ENCODE results near the gene EHHADH.
"Not testable (repeated sequence)": the region's sequence is repeated elsewhere in the genome, so short reads cannot be mapped to it uniquely, and the experiment has no call there.

Gene EHHADH

GRCh38 chr3:185253645-185254410 is at the start of gene EHHADH:
EHHADH (minus strand) TSS chr3:185254049; CDS start chr3:185254022, 27 bp downstream.
- no peak for DNase-seq

GRCh38 chr3:185299918-185300426 is 46.1 kb upstream of the EHHADH start:
- not testable (repeated sequence) for DNase-seq

GRCh38 chr3:185297867-185298266 is 44.0 kb upstream of the EHHADH start:
- no peak for DNase-seq

GRCh38 chr3:185292238-185292637 is 38.4 kb upstream of the EHHADH start:
- no peak for DNase-seq

DNA sequence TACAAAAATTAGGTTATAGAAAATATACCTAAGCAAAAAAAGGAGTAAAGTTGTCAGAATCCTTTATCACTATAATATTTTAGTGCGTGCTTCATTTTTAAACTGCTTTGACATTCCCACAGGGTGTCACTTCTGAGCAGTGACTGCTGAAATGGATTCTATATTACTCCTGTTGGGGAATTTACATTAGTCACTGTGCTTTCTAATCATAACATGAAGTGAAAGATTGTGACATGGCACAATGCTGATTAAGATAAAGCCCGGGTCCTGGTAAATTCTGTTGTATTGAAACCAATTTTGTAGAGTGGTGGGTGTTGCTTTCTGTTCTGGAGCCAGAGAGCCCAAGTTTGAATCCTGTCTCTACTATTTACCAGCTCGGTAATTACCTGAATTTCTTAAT is 36.4 kb upstream of the EHHADH start:
- DNase-seq = no peak

- no peak for DNase-seq
These were observed 29.6 kb upstream of the EHHADH start for GRCh38 chr3:185283374-185283935.

GRCh38 chr3:185282696-185283373 is 29.0 kb upstream of the EHHADH start:
- peak; percentile 67 to 87 for DNase-seq

DNA sequence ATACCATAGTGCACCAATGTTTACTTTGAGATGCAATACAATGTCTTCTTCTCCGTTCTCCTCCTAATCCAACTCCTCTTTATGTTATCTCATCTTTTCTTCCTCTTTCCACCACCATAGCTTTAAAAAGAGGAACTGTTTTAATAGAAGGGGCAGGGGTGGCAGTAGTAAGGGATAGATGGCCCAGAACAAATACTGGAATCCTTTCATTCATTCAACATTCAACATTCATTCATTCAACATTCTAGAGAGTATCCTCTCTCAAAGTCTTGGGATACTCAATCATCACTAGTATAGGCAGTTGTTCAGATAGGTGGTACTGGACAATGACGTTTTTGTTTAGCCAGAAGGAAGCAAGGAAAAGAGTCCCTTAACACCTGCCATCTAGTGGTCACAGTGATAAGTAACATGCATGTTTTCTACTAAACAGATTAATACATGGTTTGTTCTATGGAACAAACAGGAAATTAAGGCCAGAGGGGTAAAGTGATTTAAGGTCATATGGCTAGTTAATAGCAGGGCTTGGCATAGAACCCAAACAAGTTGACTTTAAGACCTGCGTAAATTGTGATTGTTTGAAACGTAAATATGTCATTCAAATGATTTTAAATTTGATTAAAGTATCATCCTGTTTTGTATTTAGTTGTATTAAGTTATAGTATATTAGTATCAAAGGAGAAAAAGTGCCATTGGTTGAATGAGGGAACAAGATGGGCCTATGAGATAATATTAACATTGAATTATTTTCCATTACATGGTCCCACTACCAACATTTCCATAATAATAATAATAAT is 26.9 kb upstream of the EHHADH start:
- no peak for DNase-seq

- DNase-seq = no peak
These were observed 25.8 kb upstream of the EHHADH start for GRCh38 chr3:185279587-185280138.

DNA sequence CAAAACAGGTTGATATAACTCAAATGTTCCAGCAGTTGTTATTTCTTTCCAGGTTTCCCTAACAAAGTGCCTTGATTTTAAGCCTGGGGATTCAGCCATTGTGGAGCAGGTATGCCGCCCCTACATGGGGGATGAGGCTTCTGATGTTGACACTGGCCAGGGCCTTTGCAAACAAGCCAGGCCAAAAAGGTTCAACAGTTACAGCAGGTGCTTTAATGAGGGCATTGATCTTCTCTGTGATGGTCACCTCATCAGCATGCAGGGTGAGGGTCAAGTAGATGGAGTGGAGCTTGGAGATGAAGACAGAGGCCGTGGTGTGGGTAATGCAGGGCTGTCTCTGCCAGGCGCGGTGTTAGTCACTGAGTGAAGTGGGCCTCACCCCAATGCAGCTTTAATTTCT is 22.6 kb upstream of the EHHADH start:
- no peak for DNase-seq

GRCh38 chr3:185272033-185272432 is 18.2 kb upstream of the EHHADH start:
- no peak for DNase-seq

DNA sequence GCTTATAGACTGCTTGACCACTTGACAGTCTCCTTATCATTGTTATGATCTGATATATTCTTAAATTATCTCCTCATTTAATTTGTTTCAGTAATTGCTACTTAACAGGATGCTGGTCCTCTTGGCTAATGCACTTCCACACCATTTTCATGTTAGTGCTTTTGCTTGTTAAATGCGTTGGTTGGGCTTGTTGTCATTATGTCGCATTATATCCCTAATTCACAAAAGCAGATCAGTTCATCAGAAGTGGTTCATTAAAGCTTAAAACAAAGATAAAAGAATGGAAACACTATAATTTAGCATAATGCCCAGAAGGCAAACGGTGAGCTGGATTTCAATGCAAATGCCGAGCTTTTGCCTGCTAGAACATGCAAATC is 17.1 kb upstream of the EHHADH start:
- DNase-seq = no peak

DNA sequence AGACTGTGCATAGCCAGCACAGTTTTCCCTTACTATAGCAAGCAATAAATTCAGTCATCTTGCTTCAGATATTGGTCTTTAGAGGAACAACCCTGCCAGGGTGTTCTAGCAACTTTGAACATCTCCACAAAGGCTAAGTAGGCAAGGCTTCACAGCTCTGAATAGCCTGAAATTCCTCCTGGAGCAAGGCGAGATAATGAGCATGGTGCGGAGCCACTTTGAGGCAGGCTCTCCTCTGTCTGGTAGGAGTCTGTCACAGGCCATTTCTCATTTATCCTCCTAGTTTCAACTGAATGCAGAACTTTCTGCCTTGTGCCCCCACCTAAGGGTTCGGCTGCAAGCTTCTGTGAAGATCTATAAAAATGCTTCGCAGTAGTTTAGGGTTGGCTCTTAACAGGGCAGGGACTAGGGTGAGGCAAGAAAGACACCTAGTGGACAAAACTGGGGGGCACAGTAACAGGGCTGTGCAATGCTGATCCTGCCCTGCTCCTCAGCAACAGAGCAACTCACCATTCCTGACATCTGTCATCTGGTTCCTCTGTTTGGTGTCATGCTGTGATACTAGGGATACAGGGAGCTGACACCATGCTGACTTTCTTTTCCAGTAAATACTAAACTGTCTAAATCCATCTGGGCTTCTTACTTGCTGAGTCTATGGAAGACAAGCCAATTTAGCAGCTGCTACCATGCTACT is 16.6 kb upstream of the EHHADH start:
- no peak for DNase-seq

DNA sequence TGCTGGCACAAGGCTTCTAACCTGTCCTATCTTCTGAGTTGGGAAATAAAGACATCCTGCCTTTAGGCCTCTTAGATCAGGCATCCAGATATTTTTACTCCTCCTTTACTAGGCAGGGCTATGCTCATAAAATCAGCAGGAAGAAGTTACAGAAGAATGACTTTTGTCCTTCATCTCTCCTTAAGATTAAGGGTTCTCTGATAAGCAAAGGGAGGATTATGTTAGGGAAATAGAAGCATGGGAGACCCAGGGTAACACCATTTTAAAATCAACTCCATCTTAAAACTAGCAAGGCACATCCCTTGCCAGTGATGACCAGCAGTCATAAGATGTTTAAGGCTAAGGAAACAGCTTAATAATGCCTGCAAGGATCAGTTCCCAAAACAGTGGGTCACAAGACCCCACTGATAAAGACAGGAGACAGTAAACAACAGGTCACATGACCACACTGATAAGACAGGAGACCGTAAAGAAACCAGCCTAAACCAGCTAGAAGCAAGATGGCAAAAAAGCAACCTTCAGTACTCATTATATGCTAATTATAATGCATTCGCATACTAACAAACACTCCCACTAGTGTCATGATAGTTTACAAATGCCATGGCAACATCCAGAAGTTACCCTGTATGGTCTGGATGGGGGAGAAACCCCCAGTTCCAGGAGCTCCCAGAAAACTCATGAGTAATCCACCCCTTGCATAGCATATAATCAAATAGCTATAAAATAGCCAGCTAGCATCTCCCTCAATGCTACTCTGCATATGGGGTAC is 14.5 kb upstream of the EHHADH start:
- no peak for DNase-seq

DNA sequence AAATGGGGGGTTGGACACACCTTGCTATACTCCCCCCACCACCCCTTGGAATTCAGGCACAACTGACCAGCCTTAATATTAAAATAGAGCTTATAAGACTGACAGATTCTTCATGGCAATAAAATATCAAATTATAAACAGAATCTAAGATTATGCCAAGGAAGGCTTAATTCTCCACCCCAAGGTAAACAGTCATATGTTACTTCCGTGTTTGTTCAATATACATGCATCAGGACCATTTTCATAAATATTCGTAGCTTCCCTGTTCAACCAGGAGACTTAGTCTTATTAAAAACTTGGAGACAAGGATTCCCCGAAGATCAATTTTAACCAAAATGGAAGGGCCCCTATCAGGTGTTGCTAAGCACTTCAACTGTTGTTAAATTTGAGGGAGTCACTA is 13.3 kb upstream of the EHHADH start:
- DNase-seq = no peak

GRCh38 chr3:185264849-185265553 is 11.2 kb upstream of the EHHADH start:
- DNase-seq = no peak

DNA sequence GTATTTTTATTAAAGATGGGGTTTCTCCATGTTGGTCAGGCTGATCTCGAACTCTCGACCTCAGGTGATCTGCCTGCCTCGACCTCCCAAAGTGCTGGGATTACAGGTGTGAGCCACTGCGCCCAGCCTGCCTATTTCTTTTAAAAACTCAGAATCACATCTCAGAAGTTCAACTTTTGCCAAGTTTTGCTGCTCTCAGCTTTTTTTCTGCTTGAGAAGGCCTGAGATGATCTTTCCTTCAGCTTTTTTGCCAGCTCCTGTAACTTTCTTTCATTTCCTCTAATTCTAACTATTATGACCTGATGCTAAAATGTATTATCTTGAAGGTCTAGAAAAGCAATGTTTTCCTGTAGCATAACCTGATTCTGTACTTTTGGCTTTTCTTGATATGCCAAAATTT is 9.6 kb upstream of the EHHADH start:
- DNase-seq = no peak

GRCh38 chr3:185257334-185257733 is 3.5 kb upstream of the EHHADH start:
- DNase-seq = no peak

- no peak for DNase-seq
These were observed 950 bp upstream of the EHHADH start for GRCh38 chr3:185254799-185255198.

DNA sequence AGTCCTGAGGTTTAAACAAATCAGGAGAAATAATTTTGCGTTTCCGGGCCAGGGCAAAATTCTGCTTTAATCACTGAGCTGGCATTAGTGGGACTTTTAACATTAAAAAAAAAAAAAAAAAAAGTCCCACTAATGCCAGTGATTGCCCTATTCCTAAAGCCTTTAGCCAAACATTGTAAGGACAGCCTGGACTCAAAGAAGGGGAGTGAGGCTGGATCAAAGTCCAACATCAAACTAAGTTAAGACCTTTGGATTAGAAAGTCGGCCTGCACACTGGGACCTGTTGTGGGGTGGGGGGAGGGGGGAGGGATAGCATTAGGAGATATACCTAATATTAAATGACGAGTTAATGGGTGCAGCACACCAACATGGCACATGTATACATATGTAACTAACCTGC is 716 bp downstream of the EHHADH start:
- not testable (repeated sequence) for DNase-seq

DNA sequence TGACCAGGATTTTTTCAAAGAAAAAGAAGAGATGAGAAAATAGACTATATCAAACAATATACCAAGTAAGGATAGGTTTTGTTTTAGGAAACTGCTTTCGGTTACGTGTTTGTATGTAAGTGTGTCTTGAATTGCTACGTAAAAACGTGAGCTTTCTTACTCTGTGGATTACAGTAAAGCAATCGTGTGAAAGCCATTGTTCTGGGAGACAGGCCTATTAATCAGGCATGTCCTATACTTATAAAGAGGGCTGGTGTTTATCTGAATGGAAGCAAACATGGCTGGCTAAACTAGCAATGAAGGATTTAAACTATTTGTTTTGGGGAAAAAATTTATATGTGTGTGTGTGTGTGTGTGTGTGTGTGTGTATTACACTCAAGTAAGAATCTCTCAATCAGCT is 2.6 kb downstream of the EHHADH start:
- DNase-seq = no peak
